HK-2 (cell line): ENCODE measurements around the gene TIMM50.

Source experiments
- DNase-seq: peaks from one replicate; pipeline ENCODE4 v3.0.0-alpha.2; 2018; ENCODE audit not compliant: unreplicated experiment

TIMM50 gene

GRCh38 chr19:39532233-39533002 lies 51.8 kb downstream of the TIMM50 start, which contains the start of gene EID2B:
Gene EID2B, minus strand, starts transcription at chr19:39532852. Its CDS starts 50 bp downstream, at chr19:39532802.
- peak; percentile 96 for DNase-seq

GRCh38 chr19:39533003-39533512 lies 52.4 kb downstream of the TIMM50 start:
- no peak for DNase-seq

GRCh38 chr19:39533791-39534190 lies 53.2 kb downstream of the TIMM50 start:
- no peak for DNase-seq

GRCh38 chr19:39539165-39539517 lies 58.5 kb downstream of the TIMM50 start:
- DNase-seq, result no peak

GRCh38 chr19:39539518-39540332 lies 59.1 kb downstream of the TIMM50 start, which contains the start of gene EID2:
Gene EID2, minus strand, starts transcription at chr19:39540161. Its CDS starts 82 bp downstream, at chr19:39540079.
- DNase-seq, result peak; percentile 97

GRCh38 chr19:39540333-39540673 lies 59.7 kb downstream of the TIMM50 start:
- no peak for DNase-seq
